ENCODE data around the gene BTF3.

The BTF3 gene

GRCh38 chr5:73472116-73472515, 26.1 kb upstream of the BTF3 start:
- no peak for ATAC-seq
- TF ChIP-seq RARB (CRISPR knock-in tag; IDR thresholded peaks at IDR 0.05) (no peak), CSDC2 (CRISPR knock-in tag; IDR thresholded peaks at IDR 0.05) (no peak), BACH2 (CRISPR knock-in tag; IDR thresholded peaks at IDR 0.05; ENCODE audit: borderline replicate concordance) (no peak)
- TF ChIP-seq, protein P1, sequence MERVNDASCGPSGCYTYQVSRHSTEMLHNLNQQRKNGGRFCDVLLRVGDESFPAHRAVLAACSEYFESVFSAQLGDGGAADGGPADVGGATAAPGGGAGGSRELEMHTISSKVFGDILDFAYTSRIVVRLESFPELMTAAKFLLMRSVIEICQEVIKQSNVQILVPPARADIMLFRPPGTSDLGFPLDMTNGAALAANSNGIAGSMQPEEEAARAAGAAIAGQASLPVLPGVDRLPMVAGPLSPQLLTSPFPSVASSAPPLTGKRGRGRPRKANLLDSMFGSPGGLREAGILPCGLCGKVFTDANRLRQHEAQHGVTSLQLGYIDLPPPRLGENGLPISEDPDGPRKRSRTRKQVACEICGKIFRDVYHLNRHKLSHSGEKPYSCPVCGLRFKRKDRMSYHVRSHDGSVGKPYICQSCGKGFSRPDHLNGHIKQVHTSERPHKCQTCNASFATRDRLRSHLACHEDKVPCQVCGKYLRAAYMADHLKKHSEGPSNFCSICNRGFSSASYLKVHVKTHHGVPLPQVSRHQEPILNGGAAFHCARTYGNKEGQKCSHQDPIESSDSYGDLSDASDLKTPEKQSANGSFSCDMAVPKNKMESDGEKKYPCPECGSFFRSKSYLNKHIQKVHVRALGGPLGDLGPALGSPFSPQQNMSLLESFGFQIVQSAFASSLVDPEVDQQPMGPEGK (CRISPR knock-in tag; IDR thresholded peaks at IDR 0.05; ENCODE audit: borderline replicate concordance) = no peak

DNA sequence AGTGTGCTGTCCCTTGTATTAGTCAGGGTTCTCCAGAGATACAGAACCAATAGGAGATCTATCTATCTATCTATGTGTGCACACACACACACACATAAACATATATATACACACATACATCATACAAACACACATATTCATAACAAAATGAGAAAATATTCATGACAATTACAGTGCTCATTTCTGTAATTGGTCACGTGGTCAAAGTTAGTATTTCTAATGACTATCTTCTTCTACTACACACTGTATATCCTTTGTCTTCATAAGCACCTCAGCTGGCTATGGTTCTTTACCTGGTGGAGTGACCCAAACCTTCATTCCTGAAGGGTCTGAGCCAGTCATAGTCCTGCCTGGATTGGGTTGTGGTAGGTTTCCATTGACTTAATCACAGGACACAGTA, 17.7 kb upstream of the BTF3 start:
- ATAC-seq = no peak

DNA sequence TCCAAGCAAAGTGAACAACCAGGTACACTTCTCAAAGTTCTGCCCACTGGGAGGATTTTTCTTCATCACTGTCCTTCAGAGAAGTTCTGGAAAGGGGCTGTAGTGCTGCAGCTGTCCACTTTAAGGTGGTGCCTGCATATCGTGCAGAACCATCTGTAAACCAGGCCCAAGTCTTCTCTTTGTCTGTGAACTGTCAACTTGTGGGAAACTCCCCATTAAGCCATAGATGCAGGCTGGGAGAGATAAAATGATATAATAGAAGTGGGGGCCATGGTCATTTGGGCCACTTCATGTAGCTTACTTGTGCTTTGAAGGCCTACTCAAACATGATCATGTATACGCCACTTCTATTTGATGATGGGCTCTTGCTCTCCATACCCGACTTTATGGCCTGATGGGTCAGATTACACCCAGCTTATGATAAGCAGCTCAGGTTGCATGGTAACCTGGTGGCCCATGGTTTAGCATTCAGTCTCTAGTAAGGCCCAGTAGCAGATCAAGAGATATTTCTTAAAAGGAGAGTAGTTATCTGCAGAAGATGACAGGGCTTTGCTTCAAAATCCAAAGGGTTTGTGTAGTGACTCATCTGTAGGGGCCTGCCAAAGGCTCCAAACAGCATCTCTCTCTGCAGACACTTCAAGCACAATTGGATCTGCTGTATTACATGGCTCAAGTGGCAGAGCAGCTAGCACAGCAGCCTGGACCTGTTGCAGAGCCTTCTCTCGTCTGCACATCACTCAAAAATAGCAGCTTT, 15.7 kb upstream of the BTF3 start:
- peak; percentile 98 for ATAC-seq
- TF ChIP-seq BACH2 (CRISPR knock-in tag; IDR thresholded peaks at IDR 0.05; ENCODE audit: borderline replicate concordance) (no peak), TOX (CRISPR knock-in tag; IDR thresholded peaks at IDR 0.05; ENCODE audit: borderline replicate concordance) (no peak), GLIS3 (CRISPR knock-in tag; IDR thresholded peaks at IDR 0.05) (no peak), ISL1 (CRISPR knock-in tag; IDR thresholded peaks at IDR 0.05) (no peak), ZFP30 (CRISPR knock-in tag; IDR thresholded peaks at IDR 0.05) (no peak)
- TF ChIP-seq, protein P2, sequence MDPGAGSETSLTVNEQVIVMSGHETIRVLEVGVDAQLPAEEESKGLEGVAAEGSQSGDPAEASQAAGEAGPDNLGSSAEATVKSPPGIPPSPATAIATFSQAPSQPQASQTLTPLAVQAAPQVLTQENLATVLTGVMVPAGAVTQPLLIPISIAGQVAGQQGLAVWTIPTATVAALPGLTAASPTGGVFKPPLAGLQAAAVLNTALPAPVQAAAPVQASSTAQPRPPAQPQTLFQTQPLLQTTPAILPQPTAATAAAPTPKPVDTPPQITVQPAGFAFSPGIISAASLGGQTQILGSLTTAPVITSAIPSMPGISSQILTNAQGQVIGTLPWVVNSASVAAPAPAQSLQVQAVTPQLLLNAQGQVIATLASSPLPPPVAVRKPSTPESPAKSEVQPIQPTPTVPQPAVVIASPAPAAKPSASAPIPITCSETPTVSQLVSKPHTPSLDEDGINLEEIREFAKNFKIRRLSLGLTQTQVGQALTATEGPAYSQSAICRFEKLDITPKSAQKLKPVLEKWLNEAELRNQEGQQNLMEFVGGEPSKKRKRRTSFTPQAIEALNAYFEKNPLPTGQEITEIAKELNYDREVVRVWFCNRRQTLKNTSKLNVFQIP (CRISPR knock-in tag; IDR thresholded peaks at IDR 0.05; ENCODE audit: borderline replicate concordance, low read depth) = no peak
- TF ChIP-seq, protein P3, sequence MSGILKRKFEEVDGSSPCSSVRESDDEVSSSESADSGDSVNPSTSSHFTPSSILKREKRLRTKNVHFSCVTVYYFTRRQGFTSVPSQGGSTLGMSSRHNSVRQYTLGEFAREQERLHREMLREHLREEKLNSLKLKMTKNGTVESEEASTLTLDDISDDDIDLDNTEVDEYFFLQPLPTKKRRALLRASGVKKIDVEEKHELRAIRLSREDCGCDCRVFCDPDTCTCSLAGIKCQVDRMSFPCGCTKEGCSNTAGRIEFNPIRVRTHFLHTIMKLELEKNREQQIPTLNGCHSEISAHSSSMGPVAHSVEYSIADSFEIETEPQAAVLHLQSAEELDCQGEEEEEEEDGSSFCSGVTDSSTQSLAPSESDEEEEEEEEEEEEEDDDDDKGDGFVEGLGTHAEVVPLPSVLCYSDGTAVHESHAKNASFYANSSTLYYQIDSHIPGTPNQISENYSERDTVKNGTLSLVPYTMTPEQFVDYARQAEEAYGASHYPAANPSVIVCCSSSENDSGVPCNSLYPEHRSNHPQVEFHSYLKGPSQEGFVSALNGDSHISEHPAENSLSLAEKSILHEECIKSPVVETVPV (CRISPR knock-in tag; IDR thresholded peaks at IDR 0.05) = no peak

More for the DNA sequence above, 17.7 kb upstream of the BTF3 start:
- no peak for TF ChIP-seq ZFP30 (CRISPR knock-in tag; IDR thresholded peaks at IDR 0.05)
- TF ChIP-seq ZFP3 (CRISPR knock-in tag; IDR thresholded peaks at IDR 0.05) = no peak
- no peak for TF ChIP-seq BACH2 (CRISPR knock-in tag; IDR thresholded peaks at IDR 0.05; ENCODE audit: borderline replicate concordance)
- TF ChIP-seq, protein P3 (CRISPR knock-in tag; IDR thresholded peaks at IDR 0.05) = no peak
- TF ChIP-seq, protein P1 (CRISPR knock-in tag; IDR thresholded peaks at IDR 0.05; ENCODE audit: borderline replicate concordance) = no peak
- TF ChIP-seq ZNF70 (CRISPR knock-in tag; IDR thresholded peaks at IDR 0.05) = no peak
- no peak for TF ChIP-seq RARB (CRISPR knock-in tag; IDR thresholded peaks at IDR 0.05)
- TF ChIP-seq ZNF565 (CRISPR knock-in tag; conservative IDR thresholded peaks at IDR 0.05; ENCODE audit: low read depth) = no peak
- TF ChIP-seq CREB5 (CRISPR knock-in tag; IDR thresholded peaks at IDR 0.05; ENCODE audit: low read depth) = no peak
- TF ChIP-seq ISL1 (CRISPR knock-in tag; IDR thresholded peaks at IDR 0.05) = no peak
- TF ChIP-seq TOX (CRISPR knock-in tag; IDR thresholded peaks at IDR 0.05; ENCODE audit: borderline replicate concordance) = no peak
- no peak for TF ChIP-seq OSR1 (CRISPR knock-in tag; IDR thresholded peaks at IDR 0.05)
- no peak for TF ChIP-seq ZC3H10 (CRISPR knock-in tag; IDR thresholded peaks at IDR 0.05)

GRCh38 chr5:73483676-73484075, 14.6 kb upstream of the BTF3 start:
- TF ChIP-seq, protein P4, sequence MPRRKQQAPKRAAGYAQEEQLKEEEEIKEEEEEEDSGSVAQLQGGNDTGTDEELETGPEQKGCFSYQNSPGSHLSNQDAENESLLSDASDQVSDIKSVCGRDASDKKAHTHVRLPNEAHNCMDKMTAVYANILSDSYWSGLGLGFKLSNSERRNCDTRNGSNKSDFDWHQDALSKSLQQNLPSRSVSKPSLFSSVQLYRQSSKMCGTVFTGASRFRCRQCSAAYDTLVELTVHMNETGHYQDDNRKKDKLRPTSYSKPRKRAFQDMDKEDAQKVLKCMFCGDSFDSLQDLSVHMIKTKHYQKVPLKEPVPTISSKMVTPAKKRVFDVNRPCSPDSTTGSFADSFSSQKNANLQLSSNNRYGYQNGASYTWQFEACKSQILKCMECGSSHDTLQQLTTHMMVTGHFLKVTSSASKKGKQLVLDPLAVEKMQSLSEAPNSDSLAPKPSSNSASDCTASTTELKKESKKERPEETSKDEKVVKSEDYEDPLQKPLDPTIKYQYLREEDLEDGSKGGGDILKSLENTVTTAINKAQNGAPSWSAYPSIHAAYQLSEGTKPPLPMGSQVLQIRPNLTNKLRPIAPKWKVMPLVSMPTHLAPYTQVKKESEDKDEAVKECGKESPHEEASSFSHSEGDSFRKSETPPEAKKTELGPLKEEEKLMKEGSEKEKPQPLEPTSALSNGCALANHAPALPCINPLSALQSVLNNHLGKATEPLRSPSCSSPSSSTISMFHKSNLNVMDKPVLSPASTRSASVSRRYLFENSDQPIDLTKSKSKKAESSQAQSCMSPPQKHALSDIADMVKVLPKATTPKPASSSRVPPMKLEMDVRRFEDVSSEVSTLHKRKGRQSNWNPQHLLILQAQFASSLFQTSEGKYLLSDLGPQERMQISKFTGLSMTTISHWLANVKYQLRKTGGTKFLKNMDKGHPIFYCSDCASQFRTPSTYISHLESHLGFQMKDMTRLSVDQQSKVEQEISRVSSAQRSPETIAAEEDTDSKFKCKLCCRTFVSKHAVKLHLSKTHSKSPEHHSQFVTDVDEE (CRISPR knock-in tag; IDR thresholded peaks at IDR 0.05) = no peak
- no peak for TF ChIP-seq ISL1 (CRISPR knock-in tag; IDR thresholded peaks at IDR 0.05)
- no peak for TF ChIP-seq CSDC2 (CRISPR knock-in tag; IDR thresholded peaks at IDR 0.05)
- TF ChIP-seq TCF4 (CRISPR knock-in tag; IDR thresholded peaks at IDR 0.05; ENCODE audit: borderline replicate concordance) = no peak
- TF ChIP-seq, protein P1 (CRISPR knock-in tag; IDR thresholded peaks at IDR 0.05; ENCODE audit: borderline replicate concordance) = no peak
- TF ChIP-seq ZFP30 (CRISPR knock-in tag; IDR thresholded peaks at IDR 0.05) = no peak
- no peak for ATAC-seq
